GM12891 (cell line): ENCODE results near the gene ADO.
"Not testable (repeated sequence)": the region's sequence is repeated elsewhere in the genome, so short reads cannot be mapped to it uniquely, and the experiment has no call there.

Source experiments
- DNase-seq: peaks from one replicate; pipeline ENCODE4 v3.0.0; 2011; ENCODE audit warnings: low spot score; ENCODE audit not compliant: insufficient read length
- FAIRE-seq: peaks from 2 replicates; lab custom pipeline; 2011; peaks lifted over from hg19 to GRCh38; lab: Jason Lieb, UNC
- PAX5 ChIP-seq: IDR thresholded peaks from 2 replicates; pipeline ENCODE4 v1.6.1; 2011; ENCODE audit warnings: low read length, moderate library complexity, mild to moderate bottlenecking; ENCODE audit not compliant: insufficient read depth, severe bottlenecking
- POLR2A ChIP-seq: IDR thresholded peaks from 2 replicates; pipeline ENCODE4 v1.6.1; 2011; ENCODE audit warnings: low read depth, low read length, control low read depth
- POLR2AphosphoS5 ChIP-seq: IDR thresholded peaks from 2 replicates; pipeline ENCODE4 v1.6.1; 2011; ENCODE audit warnings: low read depth, low read length, control low read depth
- POU2F2 ChIP-seq: IDR thresholded peaks from 2 replicates; pipeline ENCODE4 v1.6.1; 2011; ENCODE audit warnings: low read depth, mild to moderate bottlenecking, control low read depth, low read length, moderate library complexity
- SPI1 ChIP-seq: IDR thresholded peaks from 2 replicates; pipeline ENCODE4 v1.6.1; 2011; ENCODE audit warnings: low read depth, low read length, control low read depth
- TAF1 ChIP-seq: IDR thresholded peaks from 2 replicates; pipeline ENCODE4 v1.6.1; 2011; ENCODE audit warnings: low read depth, low read length, control low read depth

ADO gene

DNA sequence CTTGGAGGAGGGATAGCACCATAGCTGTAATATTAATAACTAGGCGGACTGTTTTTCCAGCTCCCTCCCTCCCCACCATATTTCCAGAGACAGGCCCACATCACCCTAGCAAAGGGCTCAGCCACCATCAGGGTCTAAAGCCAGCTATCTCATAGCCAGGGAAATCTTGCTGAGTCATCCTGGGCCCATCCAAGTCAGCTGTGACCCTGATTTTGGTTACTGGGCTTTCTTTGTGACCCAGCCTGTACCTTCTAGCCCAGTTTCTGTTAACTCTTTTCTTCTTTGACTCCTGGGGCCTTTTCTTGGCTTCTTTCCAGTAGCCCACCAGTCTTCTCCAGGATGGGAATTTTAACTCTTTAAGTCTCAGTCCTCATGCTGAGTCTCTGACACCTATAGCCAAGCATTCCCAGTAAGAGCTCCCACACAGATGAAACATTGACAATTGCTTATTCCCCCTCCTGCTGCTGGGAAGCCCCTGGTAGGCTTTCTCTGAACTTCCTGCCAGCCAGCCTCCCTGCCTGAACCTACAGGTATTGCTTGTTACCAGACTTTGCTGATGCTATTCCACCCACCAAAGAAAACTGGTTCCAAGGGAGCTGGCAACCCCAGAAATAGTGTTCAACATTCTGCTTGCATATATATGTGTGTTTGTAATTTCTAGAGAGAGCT, 34.8 kb upstream of the ADO start:
- peak; percentile 66 for FAIRE-seq
- DNase-seq = no peak
- TF ChIP-seq POLR2A (no peak), POLR2AphosphoS5 (no peak)

DNA sequence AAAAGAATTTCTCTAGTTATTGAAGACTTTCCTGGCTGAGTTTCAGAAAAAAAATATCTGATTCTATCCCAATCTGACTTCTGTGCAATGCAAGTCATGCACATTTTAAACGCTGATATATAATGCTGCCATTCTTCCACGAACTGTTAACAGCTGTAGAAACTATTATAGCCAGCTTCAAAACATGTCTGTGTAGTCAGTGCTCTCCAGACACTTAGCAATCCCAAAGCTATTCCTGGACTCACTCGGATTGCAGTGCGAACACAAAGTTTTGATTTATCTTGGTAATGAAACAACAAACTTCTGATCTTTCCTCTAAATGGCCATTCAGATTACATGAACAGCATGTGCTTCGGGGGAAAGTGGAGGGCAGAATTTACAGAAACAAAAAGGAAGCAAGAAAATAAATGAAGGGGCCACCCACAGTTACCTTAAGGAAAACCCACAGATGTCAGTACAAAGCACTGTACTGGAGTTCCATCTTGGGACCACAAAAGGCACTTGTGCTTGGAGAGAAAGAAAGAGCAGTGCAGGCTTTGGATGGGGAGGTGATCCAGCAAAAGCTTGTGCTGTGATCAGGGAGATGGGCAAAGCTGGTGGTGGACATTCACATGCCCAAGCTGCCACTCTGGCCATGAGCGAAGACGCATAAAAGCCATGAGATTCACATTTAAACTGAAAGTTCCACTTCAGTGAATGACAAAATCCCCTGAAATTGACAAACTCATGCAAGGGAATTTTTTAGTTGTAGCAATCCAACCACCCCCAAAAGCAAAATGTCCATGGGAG, 32.1 kb upstream of the ADO start:
- DNase-seq = no peak
- TF ChIP-seq POU2F2 (no peak), POLR2AphosphoS5 (peak; percentile 66), POLR2A (peak; percentile 61; the same call in 1 of the 2 replicates)
- FAIRE-seq = peak; percentile 66

DNA sequence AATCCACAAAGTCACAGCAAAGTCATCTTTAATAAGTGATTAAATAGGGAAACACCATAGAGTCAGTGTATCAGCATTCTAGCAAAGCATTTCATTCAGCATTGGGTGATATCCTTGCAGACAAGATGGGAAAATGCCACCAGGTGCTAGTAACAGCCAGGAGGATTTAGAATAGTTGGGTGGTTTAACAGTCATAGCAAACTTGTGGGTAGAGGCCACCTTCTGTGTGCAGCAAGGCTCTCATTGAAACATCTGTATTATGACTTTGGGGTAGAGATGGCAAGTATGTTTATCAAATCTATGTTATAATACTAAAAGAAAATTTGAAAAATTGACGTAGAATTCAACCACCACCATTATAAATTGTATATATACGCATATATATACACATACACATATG, 26.4 kb upstream of the ADO start:
- FAIRE-seq (no peak), DNase-seq (no peak)
- TF ChIP-seq POU2F2 = no peak
- no peak for TF ChIP-seq POLR2A
- TF ChIP-seq SPI1 = no peak
- TF ChIP-seq POLR2AphosphoS5 = no peak
- TF ChIP-seq TAF1 = no peak
- TF ChIP-seq PAX5 = no peak

- peak; percentile 80 for FAIRE-seq
- DNase-seq = no peak
- TF ChIP-seq POLR2AphosphoS5 = no peak
- no peak for TF ChIP-seq SPI1
- TF ChIP-seq POU2F2 = no peak
- no peak for TF ChIP-seq PAX5
- no peak for TF ChIP-seq POLR2A
- TF ChIP-seq TAF1 = no peak
Measured at GRCh38 chr10:62779487-62780248, 24.9 kb upstream of the ADO start.

DNA sequence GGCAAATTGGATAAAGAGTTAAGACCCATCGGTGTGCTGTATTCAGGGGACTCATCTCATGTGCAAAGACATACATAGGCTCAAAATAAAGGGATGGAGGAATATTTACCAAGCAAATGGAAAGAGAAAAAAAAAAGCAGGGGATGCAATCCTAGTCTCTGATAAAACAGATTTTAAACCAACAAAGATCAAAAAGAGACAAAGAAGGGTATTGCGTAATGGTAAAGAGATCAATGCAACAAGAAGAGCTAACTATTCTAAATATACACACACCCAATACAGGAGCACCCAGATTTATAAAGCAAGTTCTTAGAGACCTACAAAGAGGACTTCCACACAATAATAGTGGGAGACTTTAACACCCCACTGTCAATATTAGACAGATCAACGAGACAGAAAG, 20.0 kb upstream of the ADO start:
- DNase-seq = not testable (repeated sequence)

DNA sequence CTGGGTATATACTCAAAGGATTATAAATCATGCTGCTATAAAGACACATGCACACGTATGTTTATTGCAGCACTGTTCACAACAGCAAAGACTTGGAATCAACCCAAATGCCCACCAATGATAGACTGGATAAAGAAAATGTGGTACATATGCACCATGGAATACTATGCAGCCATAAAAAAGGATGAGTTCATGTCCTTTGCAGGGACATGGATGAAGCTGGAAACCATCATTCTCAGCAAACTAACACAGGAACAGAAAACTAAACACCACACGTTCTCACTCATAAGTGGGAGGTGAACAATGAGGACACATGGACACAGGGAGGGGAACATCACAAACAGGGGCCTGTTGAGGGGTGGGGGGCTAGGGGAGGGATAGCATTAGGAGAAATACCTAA, 16.2 kb upstream of the ADO start:
- not testable (repeated sequence) for FAIRE-seq, DNase-seq

More for the DNA sequence above, 20.0 kb upstream of the ADO start:
- FAIRE-seq = not testable (repeated sequence)

- no peak for TF ChIP-seq POU2F2
- no peak for TF ChIP-seq POLR2A
- TF ChIP-seq POLR2AphosphoS5 = no peak
- TF ChIP-seq SPI1 = no peak
- TF ChIP-seq PAX5 = no peak
- no peak for TF ChIP-seq TAF1
Measured at GRCh38 chr10:62788861-62789467, 15.6 kb upstream of the ADO start.

GRCh38 chr10:62790019-62790555, 14.4 kb upstream of the ADO start:
- FAIRE-seq (no peak), DNase-seq (no peak)
- TF ChIP-seq TAF1 (no peak), PAX5 (no peak), POU2F2 (no peak), POLR2AphosphoS5 (no peak), SPI1 (no peak), POLR2A (no peak)

More at GRCh38 chr10:62788861-62789467, 15.6 kb upstream of the ADO start:
- FAIRE-seq = no peak
- DNase-seq = no peak

DNA sequence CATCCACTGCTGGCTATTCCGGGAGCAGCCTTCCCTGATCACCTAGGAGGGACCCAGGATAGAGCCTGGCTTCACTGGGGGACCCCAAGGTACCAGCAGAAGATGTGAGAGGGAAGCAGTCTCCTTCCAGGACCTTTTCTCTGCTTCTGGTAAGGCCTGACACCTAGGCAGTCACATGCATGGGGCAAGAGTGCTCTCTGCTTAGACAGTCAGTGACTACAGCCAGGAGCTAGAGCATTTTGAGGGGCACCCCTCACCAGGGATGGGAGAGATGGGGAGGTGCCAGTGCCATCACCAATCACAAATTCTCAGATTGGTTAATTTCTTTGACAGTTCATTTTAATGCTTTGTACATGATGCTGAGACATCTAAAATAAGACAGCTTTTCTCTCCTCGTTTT, 13.9 kb upstream of the ADO start:
- no peak for DNase-seq
- no peak for FAIRE-seq
- no peak for TF ChIP-seq POLR2A
- TF ChIP-seq POU2F2 = no peak
- no peak for TF ChIP-seq SPI1
- no peak for TF ChIP-seq PAX5
- TF ChIP-seq TAF1 = no peak
- no peak for TF ChIP-seq POLR2AphosphoS5

GRCh38 chr10:62792261-62792660, 12.3 kb upstream of the ADO start:
- FAIRE-seq = no peak
- no peak for DNase-seq
- TF ChIP-seq TAF1 = no peak
- no peak for TF ChIP-seq PAX5
- TF ChIP-seq POU2F2 = no peak
- no peak for TF ChIP-seq POLR2AphosphoS5
